CD8-positive, alpha-beta memory T cell (primary cell): Measurements from ENCODE around the gene TAGAP. TPM values are rescaled to one million over a fixed set of nuclear protein-coding genes. Genes with fewer than 3 reads are reported as not detected.

Experiments
- CTCF ChIA-PET: fragments of 350-600 bp; sonication (Branson Sonifier 250); formaldehyde crosslinking; loops from one replicate; lab custom pipeline; 2021; ENCODE audit warnings: antibody characterized with exemption; lab: Charles Lee
- POLR2A ChIA-PET: fragments of 350-600 bp; sonication (Branson Sonifier 250); formaldehyde crosslinking; loops from one replicate; lab custom pipeline; 2021; ENCODE audit warnings: antibody characterized with exemption; lab: Charles Lee
- DNase-seq, 5 donors: peaks; one replicate each; pipeline versions ENCODE4 v3.0.0 to v3.0.0-alpha.2; 2020 to 2022; ENCODE audit warnings: mixed read lengths in 1 of 5
- H3K27ac ChIP-seq: one replicate; pipeline ENCODE4 v1.7.0; 2013; ENCODE audit warnings: low read depth, mild to moderate bottlenecking, low read length, moderate library complexity
- H3K27me3 ChIP-seq: 2 replicates; pipeline ENCODE4 v1.7.0; 2013; ENCODE audit warnings: low read length, mild to moderate bottlenecking; ENCODE audit not compliant: insufficient read depth, poor library complexity, severe bottlenecking
- H3K36me3 ChIP-seq: 2 replicates; pipeline ENCODE4 v1.7.0; 2013; ENCODE audit warnings: mild to moderate bottlenecking, low read length, moderate library complexity; ENCODE audit not compliant: insufficient read depth
- H3K4me1 ChIP-seq: 2 replicates; pipeline ENCODE4 v1.7.0; 2013; ENCODE audit warnings: mild to moderate bottlenecking, low read length, moderate library complexity; ENCODE audit not compliant: insufficient read depth
- H3K4me3 ChIP-seq: 2 replicates; pipeline ENCODE4 v1.7.0; 2013; ENCODE audit warnings: mild to moderate bottlenecking, low read length
- H3K9me3 ChIP-seq: 2 replicates; pipeline ENCODE4 v1.7.0; 2013; ENCODE audit warnings: mild to moderate bottlenecking, low read length
- H3K27ac Mint-ChIP-seq, 8 donors: one replicate each; pipeline ENCODE4 v1.8.0; 2020 to 2021; ENCODE audit warnings: mixed read lengths in 8 of 8, mild to moderate bottlenecking in 6 of 8, inconsistent platforms in 3 of 8, moderate library complexity in 3 of 8
- H3K27me3 Mint-ChIP-seq, 2 donors: one replicate each; pipeline ENCODE4 v1.8.0; 2020 to 2021; ENCODE audit warnings: mixed read lengths in 2 of 2, mild to moderate bottlenecking in 1 of 2, moderate library complexity in 1 of 2
- H3K36me3 Mint-ChIP-seq, 3 donors: one replicate each; pipeline ENCODE4 v1.8.0; 2020 to 2021; ENCODE audit warnings: mixed read lengths in 3 of 3, inconsistent platforms in 1 of 3, mild to moderate bottlenecking in 1 of 3
- H3K4me1 Mint-ChIP-seq, 3 donors: one replicate each; pipeline ENCODE4 v1.8.0; 2020 to 2021; ENCODE audit warnings: mixed read lengths in 3 of 3, inconsistent platforms in 1 of 3, mild to moderate bottlenecking in 1 of 3
- H3K4me3 Mint-ChIP-seq, 7 donors: one replicate each; pipeline ENCODE4 v1.8.0; 2020 to 2021; ENCODE audit warnings: mixed read lengths in 7 of 7, mild to moderate bottlenecking in 6 of 7, moderate library complexity in 4 of 7, inconsistent platforms in 2 of 7
- H3K9me3 Mint-ChIP-seq, 5 donors: one replicate each; pipeline ENCODE4 v1.8.0; 2020 to 2022; ENCODE audit warnings: mixed read lengths in 5 of 5, mild to moderate bottlenecking in 3 of 5, moderate library complexity in 2 of 5, inconsistent platforms in 1 of 5
- polyA plus RNA-seq: library from polyadenylated mRNA; unstranded; fragments of 300-500 nt; fragmentation: Illumina TruSeq; gene quantifications from one replicate; pipeline ENCODE4 v1.2.3, GENCODE V29; 2021
- total RNA-seq, 2 experiments: library from RNA; stranded (reverse); gene quantifications; one replicate each; pipeline ENCODE4 v1.2.3, GENCODE V29; 2021

TAGAP gene
- total and polyA plus RNA-seq, 3 experiments from 2014 or later: 140 to 193 (median 145) TPM

DNA sequence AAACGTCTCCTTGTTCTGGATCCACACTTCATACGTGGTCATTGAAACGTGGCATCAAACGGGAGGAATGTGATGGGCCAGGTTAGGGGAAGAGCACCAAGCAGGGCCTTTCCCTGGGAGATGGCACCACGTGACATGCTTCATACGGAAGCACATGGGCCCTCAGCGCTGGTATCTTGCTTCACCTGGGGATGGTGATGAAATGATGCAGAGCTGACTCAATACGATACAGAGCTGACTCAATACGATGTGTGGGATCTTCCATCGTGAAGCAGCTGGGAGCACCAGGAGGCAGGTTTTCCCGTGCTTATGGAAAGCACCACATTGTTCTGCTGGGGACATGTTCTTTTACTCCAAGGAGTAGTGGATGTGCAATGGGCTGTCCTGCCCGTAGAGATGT, 22.5 kb upstream of the TAGAP start:
- Mint-ChIP-seq H3K27me3 (no peaks in the 10 kb centered on the region), H3K4me3 (peak overlapping the region in 2 of 7 donors; percentile 2 to 70), H3K9me3 (no peaks in the 10 kb centered on the region), H3K36me3 (peaks cover 0 to 4% (median 0%) of the 10 kb centered on the region in 3 donors), H3K27ac (peak overlapping the region in 6 of 8 donors; percentile 68 to 98 (median 94)), H3K4me1 (peaks cover 58 to 82% (median 75%) of the 10 kb centered on the region in 3 donors)
- Histone ChIP-seq H3K36me3 (no peaks in the 10 kb centered on the region), H3K27ac (no peak overlapping the region), H3K4me1 (peaks cover 36% of the 10 kb centered on the region), H3K9me3 (no peaks in the 10 kb centered on the region), H3K4me3 (no peak overlapping the region), H3K27me3 (no peaks in the 10 kb centered on the region)
- no peak for DNase-seq
- ChIA-PET POLR2A (no interaction called here), CTCF (interaction anchor here (1.5 to 2.6 kb wide), 2 partner anchors 37 to 43 kb away, joined by 4 to 9 read pairs; no protein-coding TSS in a partner anchor)

DNA sequence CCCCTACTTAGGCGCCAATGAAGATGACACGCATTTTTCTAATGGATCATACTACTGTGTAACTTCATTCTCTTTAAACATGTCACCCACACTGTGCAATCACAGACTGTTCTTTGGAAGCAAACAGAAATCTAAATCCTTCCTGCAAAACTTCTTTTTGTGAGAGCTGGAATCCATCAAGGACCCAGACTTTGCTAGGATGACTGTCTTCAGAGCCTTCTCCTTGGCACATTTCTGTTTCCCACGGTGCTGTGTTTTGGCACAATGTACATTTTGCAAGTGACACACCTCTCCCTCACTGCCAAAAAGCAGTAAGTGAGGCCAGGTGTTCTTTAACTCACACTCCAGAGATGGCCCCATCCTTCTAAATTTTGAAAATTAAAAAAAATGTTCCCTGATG, 21.7 kb upstream of the TAGAP start:
- Mint-ChIP-seq H3K27ac (peak overlapping the region; percentile 94 to 99 (median 98)), H3K27me3 (no peaks in the 10 kb centered on the region), H3K9me3 (no peaks in the 10 kb centered on the region), H3K36me3 (peaks cover 0 to 4% (median 0%) of the 10 kb centered on the region in 3 donors), H3K4me3 (peak overlapping the region in 3 of 7 donors; percentile 49 to 70 (median 51)), H3K4me1 (peaks cover 62 to 82% (median 76%) of the 10 kb centered on the region in 3 donors)
- ChIA-PET POLR2A (interaction anchor here (4.6 kb wide), 1 partner anchor 22 kb away, joined by 48 read pairs; the partner anchor contains the start of gene TAGAP), CTCF (interaction anchor here (2.6 to 6.7 kb wide), 3 partner anchors 23 to 38 kb away, joined by 9 to 65 read pairs (median 54); partner anchors contain the start of gene TAGAP)
- Histone ChIP-seq H3K36me3 (no peaks in the 10 kb centered on the region), H3K9me3 (no peaks in the 10 kb centered on the region), H3K4me1 (peaks cover 44% of the 10 kb centered on the region), H3K27ac (no peak overlapping the region), H3K4me3 (no peak overlapping the region), H3K27me3 (no peaks in the 10 kb centered on the region)
- no peak for DNase-seq

DNA sequence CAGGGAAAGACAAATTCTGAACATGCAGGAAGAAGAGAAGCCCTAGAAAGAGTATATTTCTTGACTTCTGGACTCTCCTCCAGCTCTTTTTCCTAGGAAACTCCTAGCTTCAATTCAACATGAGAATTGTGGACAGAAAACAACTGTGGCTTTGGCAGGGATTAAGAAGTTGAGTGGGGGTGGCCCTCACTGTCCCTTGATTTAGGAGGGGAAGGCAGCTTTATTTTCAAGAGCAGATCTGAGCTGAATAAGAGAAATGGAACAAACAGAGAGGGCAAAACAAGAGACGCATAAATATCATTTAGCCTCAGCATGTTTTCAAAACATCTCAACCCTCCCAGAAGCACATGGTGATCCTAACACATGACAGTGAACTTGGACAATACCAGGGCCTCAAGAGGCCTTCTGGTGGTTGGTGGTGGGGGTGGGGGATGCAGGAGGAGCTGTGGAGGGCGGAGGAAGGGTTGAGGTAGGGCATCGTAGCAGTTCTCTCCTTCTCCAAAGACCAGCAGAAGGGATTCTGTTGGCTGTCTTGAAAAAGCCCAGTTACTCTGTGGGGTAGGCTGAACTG, 21.1 kb upstream of the TAGAP start:
- no peaks in the 10 kb centered on the region for H3K27me3 Mint-ChIP-seq
- H3K36me3 Mint-ChIP-seq: peaks cover 0 to 4% (median 0%) of the 10 kb centered on the region in 3 donors
- peak overlapping the region in 3 of 7 donors; percentile 3 to 49 (median 27) for H3K4me3 Mint-ChIP-seq
- peak overlapping the region; percentile 94 to 99 (median 98) for H3K27ac Mint-ChIP-seq
- CTCF ChIA-PET: interaction anchor here (1.0 to 6.7 kb wide), 7 partner anchors 9 to 68 kb away, joined by 3 to 65 read pairs (median 17); partner anchors contain the start of gene TAGAP
- Histone ChIP-seq H3K4me3 (no peak overlapping the region), H3K9me3 (no peaks in the 10 kb centered on the region), H3K4me1 (peaks cover 51% of the 10 kb centered on the region), H3K27me3 (no peaks in the 10 kb centered on the region), H3K27ac (no peak overlapping the region), H3K36me3 (no peaks in the 10 kb centered on the region)
- POLR2A ChIA-PET: interaction anchor here (0.7 to 4.6 kb wide), 3 partner anchors 10 to 22 kb away, joined by 3 to 48 read pairs (median 5); partner anchors contain the start of gene TAGAP
- DNase-seq: no peak
- peaks cover 69 to 87% (median 82%) of the 10 kb centered on the region in 3 donors for H3K4me1 Mint-ChIP-seq
- H3K9me3 Mint-ChIP-seq: no peaks in the 10 kb centered on the region

DNA sequence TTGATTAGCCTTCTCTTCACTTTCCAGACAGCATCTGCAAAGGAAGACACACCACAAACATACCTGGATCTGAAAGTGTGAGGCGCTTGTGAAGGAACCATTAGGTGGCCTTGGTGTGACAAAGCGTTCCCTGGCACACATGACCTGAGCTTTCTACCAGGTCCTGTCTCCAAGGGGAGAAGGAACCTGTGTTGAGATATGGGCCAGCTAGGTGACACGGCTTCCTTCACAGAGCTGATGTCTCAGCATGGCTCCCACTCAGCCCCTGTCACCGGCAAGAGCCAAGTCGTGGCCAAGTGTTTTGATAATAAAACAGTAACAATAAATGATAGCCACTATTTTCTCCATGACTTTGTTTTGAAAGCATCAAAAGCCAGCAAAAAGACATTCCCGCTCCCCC, 20.3 kb upstream of the TAGAP start:
- ChIA-PET POLR2A (interaction anchor here (0.7 to 4.6 kb wide), 6 partner anchors 9 to 261 kb away, joined by 3 to 48 read pairs (median 4); partner anchors contain the start of gene TAGAP), CTCF (interaction anchor here (0.9 to 6.7 kb wide), 10 partner anchors 10 to 69 kb away, joined by 3 to 65 read pairs (median 10); partner anchors contain the start of gene TAGAP)
- H3K27me3 Mint-ChIP-seq: no peaks in the 10 kb centered on the region
- H3K9me3 Mint-ChIP-seq: no peaks in the 10 kb centered on the region
- Histone ChIP-seq H3K9me3 (no peaks in the 10 kb centered on the region), H3K4me3 (peak overlapping the region; percentile 14), H3K27me3 (no peaks in the 10 kb centered on the region), H3K4me1 (peaks cover 58% of the 10 kb centered on the region), H3K36me3 (no peaks in the 10 kb centered on the region), H3K27ac (no peak overlapping the region)
- peak overlapping the region; percentile 94 to 99 (median 98) for H3K27ac Mint-ChIP-seq
- peaks cover 76 to 95% (median 90%) of the 10 kb centered on the region in 3 donors for H3K4me1 Mint-ChIP-seq
- DNase-seq: no peak
- peaks cover 0 to 5% (median 0%) of the 10 kb centered on the region in 3 donors for H3K36me3 Mint-ChIP-seq
- H3K4me3 Mint-ChIP-seq: peak overlapping the region in 6 of 7 donors; percentile 67 to 78 (median 76)

DNA sequence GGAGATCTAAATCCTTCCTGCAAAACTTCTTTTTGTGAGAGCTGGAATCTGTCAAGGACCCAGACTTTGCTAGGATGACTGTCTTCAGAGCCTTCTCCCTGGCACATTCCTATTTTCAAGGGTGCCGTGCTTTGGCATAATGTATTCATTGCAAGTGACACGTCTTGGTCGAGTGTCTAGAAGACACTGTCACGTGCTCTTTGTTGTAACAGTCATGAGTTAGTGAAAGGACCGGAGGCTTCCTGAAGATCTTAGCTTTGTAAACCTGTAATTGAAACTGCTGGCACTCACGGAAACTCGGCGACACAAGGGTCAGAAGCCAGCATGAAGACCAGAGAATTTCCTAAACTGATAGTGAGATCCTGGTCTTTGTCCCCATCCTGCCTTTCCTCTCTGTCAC, 19.7 kb upstream of the TAGAP start:
- ChIA-PET POLR2A (interaction anchor here (0.8 to 4.6 kb wide), 5 partner anchors 11 to 42 kb away, joined by 3 to 48 read pairs (median 4); partner anchors contain the start of gene TAGAP), CTCF (interaction anchor here (0.9 to 6.7 kb wide), 10 partner anchors 10 to 70 kb away, joined by 3 to 65 read pairs (median 10); partner anchors contain the start of gene TAGAP)
- Histone ChIP-seq H3K27me3 (no peaks in the 10 kb centered on the region), H3K4me3 (peak overlapping the region; percentile 14), H3K27ac (peak overlapping the region; percentile 70), H3K36me3 (no peaks in the 10 kb centered on the region), H3K4me1 (peaks cover 62% of the 10 kb centered on the region), H3K9me3 (no peaks in the 10 kb centered on the region)
- Mint-ChIP-seq H3K4me3 (peak overlapping the region; percentile 17 to 78 (median 75)), H3K36me3 (peaks cover 0 to 5% (median 0%) of the 10 kb centered on the region in 3 donors), H3K27ac (peak overlapping the region; percentile 94 to 99 (median 98)), H3K9me3 (no peaks in the 10 kb centered on the region), H3K27me3 (no peaks in the 10 kb centered on the region), H3K4me1 (peaks cover 82 to 99% (median 95%) of the 10 kb centered on the region in 3 donors)
- DNase-seq: peak in 1 of 5 donors; percentile 17

DNA sequence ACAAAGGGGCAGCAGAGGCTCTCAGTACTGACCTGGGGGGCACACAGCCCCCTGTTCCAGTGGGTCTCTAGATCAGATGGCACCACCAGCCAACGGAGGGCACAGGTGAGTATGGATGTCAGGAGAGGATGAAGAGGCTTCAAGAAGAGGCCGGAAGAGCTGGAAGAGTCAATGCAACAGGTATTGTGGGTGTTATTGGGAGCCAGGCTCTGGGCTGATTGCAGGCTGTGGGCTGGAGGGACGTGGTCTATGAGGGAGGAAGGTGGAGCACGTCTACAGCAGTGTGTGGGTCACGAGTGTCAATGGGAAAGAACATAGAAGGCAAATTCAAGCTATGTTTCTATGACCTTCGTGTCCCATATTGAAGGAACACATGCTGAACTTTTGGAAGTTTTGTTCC, 18.8 kb upstream of the TAGAP start:
- H3K4me3 Mint-ChIP-seq: peak overlapping the region; percentile 11 to 89 (median 75)
- POLR2A ChIA-PET: interaction anchor here (1.0 to 4.6 kb wide), 10 partner anchors 10 to 419 kb away, joined by 3 to 48 read pairs (median 6); partner anchors contain the start of genes DYNLT1 and TAGAP
- Histone ChIP-seq H3K9me3 (no peaks in the 10 kb centered on the region), H3K36me3 (no peaks in the 10 kb centered on the region), H3K4me1 (peaks cover 68% of the 10 kb centered on the region), H3K27ac (peak overlapping the region; percentile 70), H3K27me3 (no peaks in the 10 kb centered on the region), H3K4me3 (peak overlapping the region; percentile 3)
- no peak for DNase-seq
- H3K9me3 Mint-ChIP-seq: no peaks in the 10 kb centered on the region
- H3K4me1 Mint-ChIP-seq: peaks cover 86 to 100% (median 100%) of the 10 kb centered on the region in 3 donors
- peaks cover 0 to 3% (median 0%) of the 10 kb centered on the region in 3 donors for H3K36me3 Mint-ChIP-seq
- H3K27ac Mint-ChIP-seq: peak overlapping the region; percentile 94 to 99 (median 98)
- H3K27me3 Mint-ChIP-seq: no peaks in the 10 kb centered on the region
- CTCF ChIA-PET: interaction anchor here (0.6 to 6.7 kb wide), 11 partner anchors 11 to 71 kb away, joined by 3 to 65 read pairs (median 11); partner anchors contain the start of gene TAGAP

DNA sequence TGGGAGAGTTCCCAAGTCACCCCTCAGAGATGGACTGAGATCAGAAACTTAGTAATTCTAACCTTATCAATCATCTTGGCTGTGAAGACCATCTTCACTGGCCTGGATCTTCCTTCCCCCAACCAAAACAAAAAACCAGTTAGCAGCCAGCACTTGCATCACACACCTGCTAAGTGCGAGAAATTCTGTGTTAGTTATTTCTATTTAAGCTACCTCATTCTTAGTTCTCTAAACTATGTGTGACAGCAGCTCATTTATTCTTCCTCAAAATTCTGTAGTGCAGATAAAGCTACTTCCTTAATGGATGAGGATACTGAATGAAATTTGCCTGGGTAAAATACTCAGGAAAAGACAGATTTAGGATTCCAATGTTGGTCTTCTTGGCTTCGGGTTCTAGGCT, 18.2 kb upstream of the TAGAP start:
- H3K4me3 Mint-ChIP-seq: peak overlapping the region; percentile 43 to 89 (median 75)
- Histone ChIP-seq H3K36me3 (no peaks in the 10 kb centered on the region), H3K27me3 (no peaks in the 10 kb centered on the region), H3K4me1 (peaks cover 68% of the 10 kb centered on the region), H3K9me3 (no peaks in the 10 kb centered on the region), H3K4me3 (peak overlapping the region; percentile 3), H3K27ac (peak overlapping the region; percentile 70)
- DNase-seq: no peak
- no peaks in the 10 kb centered on the region for H3K9me3 Mint-ChIP-seq
- peaks cover 86 to 98% (median 97%) of the 10 kb centered on the region in 3 donors for H3K4me1 Mint-ChIP-seq
- ChIA-PET CTCF (interaction anchor here (0.6 to 6.7 kb wide), 14 partner anchors 9 to 71 kb away, joined by 3 to 65 read pairs (median 6); partner anchors contain the start of gene TAGAP), POLR2A (interaction anchor here (0.9 to 4.6 kb wide), 15 partner anchors 9 to 419 kb away, joined by 3 to 48 read pairs (median 5); partner anchors contain the start of genes DYNLT1, RSPH3 and TAGAP)
- peaks cover 0 to 3% (median 0%) of the 10 kb centered on the region in 3 donors for H3K36me3 Mint-ChIP-seq
- H3K27ac Mint-ChIP-seq: peak overlapping the region; percentile 94 to 99 (median 98)
- no peaks in the 10 kb centered on the region for H3K27me3 Mint-ChIP-seq
